HG03342 (cell line): Measurements from ENCODE around the gene NDUFA11.
"Not testable (repeated sequence)": the region's sequence is repeated elsewhere in the genome, so short reads cannot be mapped to it uniquely, and the experiment has no call there.

Experiments
- ATAC-seq: cut with Tn5 transposase; IDR thresholded peaks from one replicate; pipeline ENCODE4 v1.9.1; 2021; ENCODE audit warnings: mild to moderate bottlenecking, moderate library complexity; ENCODE audit not compliant: unreplicated experiment

NDUFA11 gene

GRCh38 chr19:5891572-5891937, 12.0 kb downstream of the NDUFA11 start:
- ATAC-seq, result no peak

GRCh38 chr19:5890099-5890498, 13.5 kb downstream of the NDUFA11 start:
- no peak for ATAC-seq

- no peak for ATAC-seq
These were observed 14.2 kb downstream of the NDUFA11 start for GRCh38 chr19:5889288-5889971.

GRCh38 chr19:5884065-5884811, 19.4 kb downstream of the NDUFA11 start:
- not testable (repeated sequence) for ATAC-seq

GRCh38 chr19:5883157-5883873, 20.3 kb downstream of the NDUFA11 start:
- ATAC-seq, result not testable (repeated sequence)

- no peak for ATAC-seq
These were observed 21.1 kb downstream of the NDUFA11 start for GRCh38 chr19:5882421-5882968.

GRCh38 chr19:5881543-5882299, 21.9 kb downstream of the NDUFA11 start:
- no peak for ATAC-seq

- no peak for ATAC-seq
These were observed 22.9 kb downstream of the NDUFA11 start for GRCh38 chr19:5880604-5881078.

- ATAC-seq, result no peak
These were observed 23.4 kb downstream of the NDUFA11 start for GRCh38 chr19:5880196-5880595.

- ATAC-seq, result no peak
These were observed 25.7 kb downstream of the NDUFA11 start for GRCh38 chr19:5877882-5878281.

- no peak for ATAC-seq
These were observed 26.2 kb downstream of the NDUFA11 start for GRCh38 chr19:5877427-5877826.

- not testable (repeated sequence) for ATAC-seq
These were observed 29.1 kb downstream of the NDUFA11 start for GRCh38 chr19:5874496-5874895.

- no peak for ATAC-seq
These were observed 29.9 kb downstream of the NDUFA11 start for GRCh38 chr19:5873617-5874199.

GRCh38 chr19:5870986-5871394, 32.6 kb downstream of the NDUFA11 start:
- no peak for ATAC-seq

GRCh38 chr19:5867201-5868136, 36.1 kb downstream of the NDUFA11 start:
- ATAC-seq, result no peak

- ATAC-seq, result no peak
These were observed 37.8 kb downstream of the NDUFA11 start for GRCh38 chr19:5865772-5866171.

GRCh38 chr19:5864725-5865486, 38.7 kb downstream of the NDUFA11 start:
- no peak for ATAC-seq

- no peak for ATAC-seq
These were observed 39.4 kb downstream of the NDUFA11 start for GRCh38 chr19:5864013-5864720.
